ENCODE results near the gene PSEN2. TPM values are rescaled to one million over a fixed set of nuclear protein-coding genes. Genes with fewer than 3 reads are reported as not detected.

The PSEN2 gene
- total RNA-seq, 2 donors from 2014 or later: 16.6 to 18.1 TPM

GRCh38 chr1:226867461-226868054, 2.9 kb upstream of the PSEN2 start:
- intact Hi-C loops (cut with DNase I): no loop called here
- TF ChIP-seq, protein P1, sequence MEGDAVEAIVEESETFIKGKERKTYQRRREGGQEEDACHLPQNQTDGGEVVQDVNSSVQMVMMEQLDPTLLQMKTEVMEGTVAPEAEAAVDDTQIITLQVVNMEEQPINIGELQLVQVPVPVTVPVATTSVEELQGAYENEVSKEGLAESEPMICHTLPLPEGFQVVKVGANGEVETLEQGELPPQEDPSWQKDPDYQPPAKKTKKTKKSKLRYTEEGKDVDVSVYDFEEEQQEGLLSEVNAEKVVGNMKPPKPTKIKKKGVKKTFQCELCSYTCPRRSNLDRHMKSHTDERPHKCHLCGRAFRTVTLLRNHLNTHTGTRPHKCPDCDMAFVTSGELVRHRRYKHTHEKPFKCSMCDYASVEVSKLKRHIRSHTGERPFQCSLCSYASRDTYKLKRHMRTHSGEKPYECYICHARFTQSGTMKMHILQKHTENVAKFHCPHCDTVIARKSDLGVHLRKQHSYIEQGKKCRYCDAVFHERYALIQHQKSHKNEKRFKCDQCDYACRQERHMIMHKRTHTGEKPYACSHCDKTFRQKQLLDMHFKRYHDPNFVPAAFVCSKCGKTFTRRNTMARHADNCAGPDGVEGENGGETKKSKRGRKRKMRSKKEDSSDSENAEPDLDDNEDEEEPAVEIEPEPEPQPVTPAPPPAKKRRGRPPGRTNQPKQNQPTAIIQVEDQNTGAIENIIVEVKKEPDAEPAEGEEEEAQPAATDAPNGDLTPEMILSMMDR (IDR thresholded peaks at IDR 0.05): no peak
- H3K4me1 ChIP-seq: no peaks in the 10 kb centered on the region
- no peak overlapping the region for H3K9ac ChIP-seq (ENCODE audit: low read depth in 2 of 2, low read length in 2 of 2)
- H3K27me3 ChIP-seq: no peaks in the 10 kb centered on the region
- H3K4me3 ChIP-seq: no peak overlapping the region
- H3K36me3 ChIP-seq: no peaks in the 10 kb centered on the region
- no peak overlapping the region for H3K27ac ChIP-seq
- no peaks in the 10 kb centered on the region for H3K9me3 ChIP-seq
- no peak for DNase-seq

DNA sequence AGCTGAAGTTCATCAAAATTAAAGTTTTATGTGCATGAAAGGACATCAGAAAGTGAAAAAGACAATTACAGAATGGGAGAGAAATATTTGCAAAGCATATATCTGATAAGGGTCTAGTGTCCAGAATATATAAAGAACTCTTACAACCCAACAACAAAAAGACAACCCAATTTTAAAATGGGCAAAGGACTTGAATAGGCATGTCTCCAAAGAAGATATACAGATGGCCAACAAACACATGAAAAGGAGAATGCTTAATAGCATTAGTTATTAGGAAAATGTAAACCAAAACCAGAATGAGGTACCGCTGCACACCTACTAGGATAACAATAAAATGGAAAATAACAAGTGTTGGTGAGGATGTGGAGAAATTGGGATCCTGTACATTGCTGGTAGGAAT, 1.7 kb upstream of the PSEN2 start:
- Histone ChIP-seq H3K27ac (no peak overlapping the region), H3K4me1 (no peaks in the 10 kb centered on the region), H3K36me3 (no peaks in the 10 kb centered on the region), H3K27me3 (no peaks in the 10 kb centered on the region), H3K9ac (ENCODE audit: low read depth in 2 of 2, low read length in 2 of 2) (no peak overlapping the region), H3K4me3 (no peak overlapping the region), H3K9me3 (no peaks in the 10 kb centered on the region)
- intact Hi-C loops (cut with DNase I): no loop called here
- DNase-seq: no peak
- TF ChIP-seq, protein P1 (IDR thresholded peaks at IDR 0.05): no peak

GRCh38 chr1:226870026-226870400, 403 bp upstream of the PSEN2 start:
- no peaks in the 10 kb centered on the region for H3K4me1 ChIP-seq
- H3K36me3 ChIP-seq: no peaks in the 10 kb centered on the region
- no peak for DNase-seq
- H3K4me3 ChIP-seq: peak overlapping the region; percentile 80
- TF ChIP-seq, protein P1 (IDR thresholded peaks at IDR 0.05): no peak
- peak overlapping the region; percentile 38 for H3K27ac ChIP-seq
- H3K27me3 ChIP-seq: no peaks in the 10 kb centered on the region
- intact Hi-C loops (cut with DNase I): no loop called here
- peak overlapping the region; percentile 56 to 60 for H3K9ac ChIP-seq (ENCODE audit: low read depth in 2 of 2, low read length in 2 of 2)
- no peaks in the 10 kb centered on the region for H3K9me3 ChIP-seq

DNA sequence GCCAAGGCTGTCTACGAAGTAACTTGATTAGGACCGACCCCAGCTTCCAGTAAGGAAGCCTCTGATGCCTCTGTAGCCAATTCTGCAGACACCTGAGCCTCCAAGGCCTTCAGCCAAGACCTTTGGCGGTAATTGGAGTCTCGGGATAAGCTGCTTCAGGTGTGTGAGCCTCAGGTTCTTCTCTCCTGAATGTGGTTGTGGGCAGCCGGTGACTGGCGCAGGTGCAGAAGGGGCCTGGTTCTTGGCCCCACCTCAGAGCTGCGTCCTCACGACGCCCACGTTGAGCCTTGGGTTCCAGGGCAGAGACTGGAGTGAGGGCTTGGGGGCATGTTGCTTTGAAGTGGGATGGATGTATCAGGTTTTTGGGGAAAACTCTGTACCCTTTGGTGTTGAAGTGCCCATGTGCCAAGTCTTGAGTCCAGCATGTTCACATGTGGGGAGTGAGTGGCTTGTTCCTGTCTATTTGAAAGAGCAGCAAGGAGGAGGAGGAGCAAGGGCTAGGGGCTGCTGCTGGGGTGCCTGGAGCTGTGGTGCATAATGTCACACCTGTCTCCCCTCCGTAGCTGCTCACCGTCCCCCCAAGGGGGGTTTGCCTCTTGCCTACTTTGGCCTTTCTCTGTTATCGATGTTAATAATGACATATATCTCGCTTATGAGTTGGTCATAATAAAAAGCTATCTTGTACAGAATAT, 1.4 kb downstream of the PSEN2 start:
- TF ChIP-seq, protein P1 (IDR thresholded peaks at IDR 0.05): no peak
- intact Hi-C loops (cut with DNase I): no loop called here
- peak; percentile 16 for DNase-seq
- Histone ChIP-seq H3K27ac (no peak overlapping the region), H3K27me3 (no peaks in the 10 kb centered on the region), H3K36me3 (no peaks in the 10 kb centered on the region), H3K9ac (ENCODE audit: low read depth in 2 of 2, low read length in 2 of 2) (no peak overlapping the region), H3K9me3 (no peaks in the 10 kb centered on the region), H3K4me3 (no peak overlapping the region), H3K4me1 (no peaks in the 10 kb centered on the region)

DNA sequence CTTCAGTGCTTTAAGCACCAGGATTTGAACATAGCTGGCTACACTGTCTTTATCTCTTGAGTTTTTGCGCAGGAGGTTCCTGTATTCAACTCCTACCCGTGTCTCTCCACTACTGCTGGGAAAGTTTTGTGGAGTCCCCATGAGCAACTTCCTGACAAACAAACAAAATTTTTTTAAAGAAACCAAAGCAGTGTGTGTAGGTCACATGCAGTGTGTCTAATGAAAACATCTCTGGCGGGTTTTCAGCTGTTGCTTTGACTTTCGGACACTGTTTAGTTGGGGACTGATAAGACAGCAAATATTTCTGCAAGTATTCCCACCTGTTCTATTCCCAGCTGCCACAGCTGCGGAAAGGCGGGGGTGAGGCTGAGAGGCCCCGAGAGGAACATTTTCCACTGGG, 2.0 kb downstream of the PSEN2 start:
- intact Hi-C loops (cut with DNase I): no loop called here
- TF ChIP-seq, protein P1 (IDR thresholded peaks at IDR 0.05): no peak
- no peaks in the 10 kb centered on the region for H3K27me3 ChIP-seq
- H3K36me3 ChIP-seq: no peaks in the 10 kb centered on the region
- peak; percentile 14 for DNase-seq
- H3K4me1 ChIP-seq: no peaks in the 10 kb centered on the region
- no peak overlapping the region for H3K9ac ChIP-seq (ENCODE audit: low read depth in 2 of 2, low read length in 2 of 2)
- H3K9me3 ChIP-seq: no peaks in the 10 kb centered on the region
- no peak overlapping the region for H3K4me3 ChIP-seq
- H3K27ac ChIP-seq: no peak overlapping the region
